HEK293 (cell line): ENCODE results near the gene ITIH1.

Experiments used
- HOXC10 ChIP-seq: sonication (generic); formaldehyde crosslinking; IDR thresholded peaks from 2 replicates; pipeline ENCODE4 v1.8.1; 2023; ENCODE audit warnings: mild to moderate bottlenecking, missing genetic modification reagents
- SCRT2 ChIP-seq: fragments of 450-650 bp; formaldehyde crosslinking; IDR thresholded peaks from 2 replicates; pipeline ENCODE4 v1.5.1; 2016; ENCODE audit warnings: missing biosample characterization, missing genetic modification characterization
- YY1 ChIP-seq: fragments of 450-650 bp; formaldehyde crosslinking; IDR thresholded peaks from 2 replicates; pipeline ENCODE4 v1.5.1; 2018; ENCODE audit warnings: missing biosample characterization, missing genetic modification characterization
- ZNF501 ChIP-seq: fragments of 450-650 bp; formaldehyde crosslinking; IDR thresholded peaks from 2 replicates; pipeline ENCODE4 v1.5.1; 2016; ENCODE audit warnings: missing biosample characterization, missing genetic modification characterization
- ZNF768 ChIP-seq: fragments of 450-650 bp; formaldehyde crosslinking; IDR thresholded peaks from 2 replicates; pipeline ENCODE4 v1.5.1; 2018; ENCODE audit warnings: missing biosample characterization, mild to moderate bottlenecking, missing genetic modification characterization
- TF ChIP-seq, protein P1 (sequence below): fragments of 450-650 bp; formaldehyde crosslinking; IDR thresholded peaks from 2 replicates; pipeline ENCODE4 v1.5.1; 2016; ENCODE audit warnings: missing biosample characterization, missing genetic modification characterization
- TF ChIP-seq, protein P2 (sequence below): fragments of 450-650 bp; formaldehyde crosslinking; IDR thresholded peaks from 2 replicates; pipeline ENCODE4 v1.5.1; 2016; ENCODE audit warnings: missing biosample characterization, missing genetic modification characterization
- TF ChIP-seq, protein P3 (sequence below): fragments of 450-650 bp; formaldehyde crosslinking; IDR thresholded peaks from 2 replicates; pipeline ENCODE4 v1.5.1; 2016; ENCODE audit warnings: missing biosample characterization, missing genetic modification characterization
- TF ChIP-seq, protein P4 (sequence below): fragments of 450-650 bp; formaldehyde crosslinking; IDR thresholded peaks from 2 replicates; pipeline ENCODE4 v1.5.1; 2016; ENCODE audit warnings: missing biosample characterization, missing genetic modification characterization
- TF ChIP-seq, protein P5 (sequence below): fragments of 450-650 bp; formaldehyde crosslinking; IDR thresholded peaks from 2 replicates; pipeline ENCODE4 v1.5.1; 2016; ENCODE audit warnings: missing biosample characterization, missing genetic modification characterization
- TF ChIP-seq, protein P6 (sequence below): fragments of 450-650 bp; formaldehyde crosslinking; IDR thresholded peaks from 2 replicates; pipeline ENCODE4 v1.5.1; 2016; ENCODE audit warnings: missing biosample characterization, missing genetic modification characterization, borderline replicate concordance
- TF ChIP-seq, protein P7 (sequence below): fragments of 450-650 bp; formaldehyde crosslinking; IDR thresholded peaks from 2 replicates; pipeline ENCODE4 v1.5.1; 2016; ENCODE audit warnings: missing biosample characterization, missing genetic modification characterization, borderline replicate concordance

DNA sequence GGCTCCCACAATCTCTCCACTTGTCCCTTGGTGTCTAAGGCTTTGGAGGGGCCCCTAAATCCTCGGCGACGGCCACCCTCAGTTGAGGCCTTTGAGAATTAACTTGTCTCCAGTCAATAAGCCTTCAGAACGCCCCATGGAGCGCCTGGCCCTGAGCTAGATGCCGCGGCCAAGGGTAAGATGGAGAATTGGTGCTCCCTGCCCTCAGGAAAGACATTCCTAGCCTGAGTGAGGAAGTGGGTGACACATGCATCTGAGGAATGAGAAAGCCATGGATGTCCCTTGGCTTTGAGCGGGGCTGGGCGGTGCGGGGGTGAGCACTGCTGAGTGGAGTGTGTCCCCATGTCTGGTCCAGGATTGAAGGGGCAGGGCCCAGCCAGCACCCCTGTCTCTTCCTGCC is 39.8 kb downstream of the ITIH1 start:
- TF ChIP-seq, protein P1, sequence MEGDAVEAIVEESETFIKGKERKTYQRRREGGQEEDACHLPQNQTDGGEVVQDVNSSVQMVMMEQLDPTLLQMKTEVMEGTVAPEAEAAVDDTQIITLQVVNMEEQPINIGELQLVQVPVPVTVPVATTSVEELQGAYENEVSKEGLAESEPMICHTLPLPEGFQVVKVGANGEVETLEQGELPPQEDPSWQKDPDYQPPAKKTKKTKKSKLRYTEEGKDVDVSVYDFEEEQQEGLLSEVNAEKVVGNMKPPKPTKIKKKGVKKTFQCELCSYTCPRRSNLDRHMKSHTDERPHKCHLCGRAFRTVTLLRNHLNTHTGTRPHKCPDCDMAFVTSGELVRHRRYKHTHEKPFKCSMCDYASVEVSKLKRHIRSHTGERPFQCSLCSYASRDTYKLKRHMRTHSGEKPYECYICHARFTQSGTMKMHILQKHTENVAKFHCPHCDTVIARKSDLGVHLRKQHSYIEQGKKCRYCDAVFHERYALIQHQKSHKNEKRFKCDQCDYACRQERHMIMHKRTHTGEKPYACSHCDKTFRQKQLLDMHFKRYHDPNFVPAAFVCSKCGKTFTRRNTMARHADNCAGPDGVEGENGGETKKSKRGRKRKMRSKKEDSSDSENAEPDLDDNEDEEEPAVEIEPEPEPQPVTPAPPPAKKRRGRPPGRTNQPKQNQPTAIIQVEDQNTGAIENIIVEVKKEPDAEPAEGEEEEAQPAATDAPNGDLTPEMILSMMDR (tag by site-specific recombination) = no peak
- TF ChIP-seq, protein P2, sequence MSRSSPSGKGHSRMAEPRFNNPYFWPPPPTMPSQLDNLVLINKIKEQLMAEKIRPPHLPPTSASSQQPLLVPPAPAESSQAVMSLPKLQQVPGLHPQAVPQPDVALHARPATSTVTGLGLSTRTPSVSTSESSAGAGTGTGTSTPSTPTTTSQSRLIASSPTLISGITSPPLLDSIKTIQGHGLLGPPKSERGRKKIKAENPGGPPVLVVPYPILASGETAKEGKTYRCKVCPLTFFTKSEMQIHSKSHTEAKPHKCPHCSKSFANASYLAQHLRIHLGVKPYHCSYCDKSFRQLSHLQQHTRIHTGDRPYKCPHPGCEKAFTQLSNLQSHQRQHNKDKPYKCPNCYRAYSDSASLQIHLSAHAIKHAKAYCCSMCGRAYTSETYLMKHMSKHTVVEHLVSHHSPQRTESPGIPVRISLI (tag by site-specific recombination) = no peak
- TF ChIP-seq YY1 (no peak), HOXC10 (CRISPR knock-in tag) (no peak), ZNF768 (tag by site-specific recombination) (no peak), SCRT2 (tag by site-specific recombination) (no peak), ZNF501 (tag by site-specific recombination) (no peak)
- TF ChIP-seq, protein P3, sequence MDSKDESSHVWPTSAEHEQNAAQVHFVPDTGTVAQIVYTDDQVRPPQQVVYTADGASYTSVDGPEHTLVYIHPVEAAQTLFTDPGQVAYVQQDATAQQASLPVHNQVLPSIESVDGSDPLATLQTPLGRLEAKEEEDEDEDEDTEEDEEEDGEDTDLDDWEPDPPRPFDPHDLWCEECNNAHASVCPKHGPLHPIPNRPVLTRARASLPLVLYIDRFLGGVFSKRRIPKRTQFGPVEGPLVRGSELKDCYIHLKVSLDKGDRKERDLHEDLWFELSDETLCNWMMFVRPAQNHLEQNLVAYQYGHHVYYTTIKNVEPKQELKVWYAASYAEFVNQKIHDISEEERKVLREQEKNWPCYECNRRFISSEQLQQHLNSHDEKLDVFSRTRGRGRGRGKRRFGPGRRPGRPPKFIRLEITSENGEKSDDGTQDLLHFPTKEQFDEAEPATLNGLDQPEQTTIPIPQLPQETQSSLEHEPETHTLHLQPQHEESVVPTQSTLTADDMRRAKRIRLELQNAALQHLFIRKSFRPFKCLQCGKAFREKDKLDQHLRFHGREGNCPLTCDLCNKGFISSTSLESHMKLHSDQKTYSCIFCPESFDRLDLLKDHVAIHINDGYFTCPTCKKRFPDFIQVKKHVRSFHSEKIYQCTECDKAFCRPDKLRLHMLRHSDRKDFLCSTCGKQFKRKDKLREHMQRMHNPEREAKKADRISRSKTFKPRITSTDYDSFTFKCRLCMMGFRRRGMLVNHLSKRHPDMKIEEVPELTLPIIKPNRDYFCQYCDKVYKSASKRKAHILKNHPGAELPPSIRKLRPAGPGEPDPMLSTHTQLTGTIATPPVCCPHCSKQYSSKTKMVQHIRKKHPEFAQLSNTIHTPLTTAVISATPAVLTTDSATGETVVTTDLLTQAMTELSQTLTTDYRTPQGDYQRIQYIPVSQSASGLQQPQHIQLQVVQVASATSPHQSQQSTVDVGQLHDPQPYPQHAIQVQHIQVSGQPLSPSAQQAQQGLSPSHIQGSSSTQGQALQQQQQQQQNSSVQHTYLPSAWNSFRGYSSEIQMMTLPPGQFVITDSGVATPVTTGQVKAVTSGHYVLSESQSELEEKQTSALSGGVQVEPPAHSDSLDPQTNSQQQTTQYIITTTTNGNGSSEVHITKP (tag by site-specific recombination) = no peak
- TF ChIP-seq, protein P4, sequence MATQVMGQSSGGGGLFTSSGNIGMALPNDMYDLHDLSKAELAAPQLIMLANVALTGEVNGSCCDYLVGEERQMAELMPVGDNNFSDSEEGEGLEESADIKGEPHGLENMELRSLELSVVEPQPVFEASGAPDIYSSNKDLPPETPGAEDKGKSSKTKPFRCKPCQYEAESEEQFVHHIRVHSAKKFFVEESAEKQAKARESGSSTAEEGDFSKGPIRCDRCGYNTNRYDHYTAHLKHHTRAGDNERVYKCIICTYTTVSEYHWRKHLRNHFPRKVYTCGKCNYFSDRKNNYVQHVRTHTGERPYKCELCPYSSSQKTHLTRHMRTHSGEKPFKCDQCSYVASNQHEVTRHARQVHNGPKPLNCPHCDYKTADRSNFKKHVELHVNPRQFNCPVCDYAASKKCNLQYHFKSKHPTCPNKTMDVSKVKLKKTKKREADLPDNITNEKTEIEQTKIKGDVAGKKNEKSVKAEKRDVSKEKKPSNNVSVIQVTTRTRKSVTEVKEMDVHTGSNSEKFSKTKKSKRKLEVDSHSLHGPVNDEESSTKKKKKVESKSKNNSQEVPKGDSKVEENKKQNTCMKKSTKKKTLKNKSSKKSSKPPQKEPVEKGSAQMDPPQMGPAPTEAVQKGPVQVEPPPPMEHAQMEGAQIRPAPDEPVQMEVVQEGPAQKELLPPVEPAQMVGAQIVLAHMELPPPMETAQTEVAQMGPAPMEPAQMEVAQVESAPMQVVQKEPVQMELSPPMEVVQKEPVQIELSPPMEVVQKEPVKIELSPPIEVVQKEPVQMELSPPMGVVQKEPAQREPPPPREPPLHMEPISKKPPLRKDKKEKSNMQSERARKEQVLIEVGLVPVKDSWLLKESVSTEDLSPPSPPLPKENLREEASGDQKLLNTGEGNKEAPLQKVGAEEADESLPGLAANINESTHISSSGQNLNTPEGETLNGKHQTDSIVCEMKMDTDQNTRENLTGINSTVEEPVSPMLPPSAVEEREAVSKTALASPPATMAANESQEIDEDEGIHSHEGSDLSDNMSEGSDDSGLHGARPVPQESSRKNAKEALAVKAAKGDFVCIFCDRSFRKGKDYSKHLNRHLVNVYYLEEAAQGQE (tag by site-specific recombination) = no peak
- TF ChIP-seq, protein P5, sequence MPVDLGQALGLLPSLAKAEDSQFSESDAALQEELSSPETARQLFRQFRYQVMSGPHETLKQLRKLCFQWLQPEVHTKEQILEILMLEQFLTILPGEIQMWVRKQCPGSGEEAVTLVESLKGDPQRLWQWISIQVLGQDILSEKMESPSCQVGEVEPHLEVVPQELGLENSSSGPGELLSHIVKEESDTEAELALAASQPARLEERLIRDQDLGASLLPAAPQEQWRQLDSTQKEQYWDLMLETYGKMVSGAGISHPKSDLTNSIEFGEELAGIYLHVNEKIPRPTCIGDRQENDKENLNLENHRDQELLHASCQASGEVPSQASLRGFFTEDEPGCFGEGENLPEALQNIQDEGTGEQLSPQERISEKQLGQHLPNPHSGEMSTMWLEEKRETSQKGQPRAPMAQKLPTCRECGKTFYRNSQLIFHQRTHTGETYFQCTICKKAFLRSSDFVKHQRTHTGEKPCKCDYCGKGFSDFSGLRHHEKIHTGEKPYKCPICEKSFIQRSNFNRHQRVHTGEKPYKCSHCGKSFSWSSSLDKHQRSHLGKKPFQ (tag by site-specific recombination) = no peak
- TF ChIP-seq, protein P6, sequence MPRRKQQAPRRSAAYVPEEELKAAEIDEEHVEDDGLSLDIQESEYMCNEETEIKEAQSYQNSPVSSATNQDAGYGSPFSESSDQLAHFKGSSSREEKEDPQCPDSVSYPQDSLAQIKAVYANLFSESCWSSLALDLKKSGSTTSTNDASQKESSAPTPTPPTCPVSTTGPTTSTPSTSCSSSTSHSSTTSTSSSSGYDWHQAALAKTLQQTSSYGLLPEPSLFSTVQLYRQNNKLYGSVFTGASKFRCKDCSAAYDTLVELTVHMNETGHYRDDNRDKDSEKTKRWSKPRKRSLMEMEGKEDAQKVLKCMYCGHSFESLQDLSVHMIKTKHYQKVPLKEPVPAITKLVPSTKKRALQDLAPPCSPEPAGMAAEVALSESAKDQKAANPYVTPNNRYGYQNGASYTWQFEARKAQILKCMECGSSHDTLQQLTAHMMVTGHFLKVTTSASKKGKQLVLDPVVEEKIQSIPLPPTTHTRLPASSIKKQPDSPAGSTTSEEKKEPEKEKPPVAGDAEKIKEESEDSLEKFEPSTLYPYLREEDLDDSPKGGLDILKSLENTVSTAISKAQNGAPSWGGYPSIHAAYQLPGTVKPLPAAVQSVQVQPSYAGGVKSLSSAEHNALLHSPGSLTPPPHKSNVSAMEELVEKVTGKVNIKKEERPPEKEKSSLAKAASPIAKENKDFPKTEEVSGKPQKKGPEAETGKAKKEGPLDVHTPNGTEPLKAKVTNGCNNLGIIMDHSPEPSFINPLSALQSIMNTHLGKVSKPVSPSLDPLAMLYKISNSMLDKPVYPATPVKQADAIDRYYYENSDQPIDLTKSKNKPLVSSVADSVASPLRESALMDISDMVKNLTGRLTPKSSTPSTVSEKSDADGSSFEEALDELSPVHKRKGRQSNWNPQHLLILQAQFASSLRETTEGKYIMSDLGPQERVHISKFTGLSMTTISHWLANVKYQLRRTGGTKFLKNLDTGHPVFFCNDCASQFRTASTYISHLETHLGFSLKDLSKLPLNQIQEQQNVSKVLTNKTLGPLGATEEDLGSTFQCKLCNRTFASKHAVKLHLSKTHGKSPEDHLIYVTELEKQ (tag by site-specific recombination) = no peak
- TF ChIP-seq, protein P7, sequence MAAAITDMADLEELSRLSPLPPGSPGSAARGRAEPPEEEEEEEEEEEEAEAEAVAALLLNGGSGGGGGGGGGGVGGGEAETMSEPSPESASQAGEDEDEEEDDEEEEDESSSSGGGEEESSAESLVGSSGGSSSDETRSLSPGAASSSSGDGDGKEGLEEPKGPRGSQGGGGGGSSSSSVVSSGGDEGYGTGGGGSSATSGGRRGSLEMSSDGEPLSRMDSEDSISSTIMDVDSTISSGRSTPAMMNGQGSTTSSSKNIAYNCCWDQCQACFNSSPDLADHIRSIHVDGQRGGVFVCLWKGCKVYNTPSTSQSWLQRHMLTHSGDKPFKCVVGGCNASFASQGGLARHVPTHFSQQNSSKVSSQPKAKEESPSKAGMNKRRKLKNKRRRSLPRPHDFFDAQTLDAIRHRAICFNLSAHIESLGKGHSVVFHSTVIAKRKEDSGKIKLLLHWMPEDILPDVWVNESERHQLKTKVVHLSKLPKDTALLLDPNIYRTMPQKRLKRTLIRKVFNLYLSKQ = no peak
